ENCODE measurements around the gene ANO1.

ANO1 gene

DNA sequence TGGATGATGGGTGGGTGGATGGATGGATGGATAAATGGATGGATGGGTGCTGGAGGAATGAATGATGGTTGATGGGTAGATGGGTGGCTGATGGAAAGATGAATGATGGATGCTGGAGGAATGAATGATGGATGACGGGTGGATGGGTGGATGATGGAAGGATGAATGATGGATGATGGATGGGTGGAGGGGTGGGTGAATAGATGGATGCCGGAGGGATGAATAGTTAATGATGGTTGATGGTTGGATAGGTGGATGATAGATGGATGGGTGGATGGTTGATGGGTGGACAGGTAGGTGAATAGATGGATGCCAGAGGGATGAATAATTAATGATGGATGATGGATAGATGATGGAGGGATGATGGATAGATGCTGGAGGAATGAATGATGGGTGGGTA is 41.4 kb downstream of the ANO1 start:
- DNase-seq, result no peak

DNA sequence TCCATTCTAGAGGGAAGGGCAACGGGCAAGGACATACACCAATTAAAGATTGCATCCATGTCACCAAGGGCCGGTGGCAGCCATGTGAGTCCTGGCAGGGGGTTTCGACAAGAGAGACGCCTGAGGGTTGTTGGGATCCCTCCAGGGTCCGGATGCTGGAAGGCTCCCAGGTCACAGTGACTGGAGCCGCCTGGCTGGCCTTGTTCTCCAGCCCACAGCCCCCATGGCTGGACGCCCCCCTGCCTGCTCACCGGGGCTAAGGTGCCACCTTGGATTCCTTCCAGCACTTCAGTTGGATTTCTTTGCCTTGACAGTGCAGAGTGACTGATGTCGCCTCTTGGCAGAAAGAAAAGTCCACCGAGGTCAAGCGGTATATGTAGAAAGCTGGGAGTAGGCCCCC is 42.6 kb downstream of the ANO1 start:
- DNase-seq, result no peak

DNA sequence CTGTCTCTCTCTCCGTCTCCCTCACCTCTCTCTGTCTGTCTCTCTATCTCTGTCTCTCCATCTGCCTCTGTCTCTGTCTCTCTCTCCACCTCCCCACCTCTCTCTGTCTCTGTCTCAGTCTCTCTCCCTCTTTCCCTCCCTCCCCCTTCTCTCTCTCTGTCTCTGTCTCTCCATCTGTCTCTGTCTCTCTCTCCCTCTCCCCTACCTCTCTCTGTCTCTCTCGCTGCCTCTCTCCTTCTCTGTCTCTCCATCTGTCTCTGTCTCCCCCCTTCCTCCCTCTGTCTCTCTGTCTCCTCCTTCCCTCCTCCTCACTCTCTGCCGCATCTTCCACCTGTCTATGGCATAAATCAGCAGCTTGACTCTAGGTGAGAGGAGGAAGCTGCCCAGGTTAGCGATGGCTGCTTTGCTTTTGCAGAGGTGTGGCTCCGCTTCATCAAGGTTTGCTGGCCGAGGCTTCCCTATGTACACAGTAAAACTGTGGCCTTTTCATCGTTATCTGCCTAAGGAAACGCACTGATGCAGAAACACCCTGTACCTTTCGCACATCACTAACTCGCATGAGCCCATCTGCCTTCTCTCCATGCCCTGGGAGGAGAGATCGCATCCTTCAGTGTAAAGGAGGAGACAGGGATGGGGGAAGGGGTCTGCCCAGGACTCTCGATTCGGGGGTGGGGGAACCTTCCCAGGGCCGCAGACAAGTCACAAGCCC is 44.5 kb downstream of the ANO1 start:
- no peak for DNase-seq

DNA sequence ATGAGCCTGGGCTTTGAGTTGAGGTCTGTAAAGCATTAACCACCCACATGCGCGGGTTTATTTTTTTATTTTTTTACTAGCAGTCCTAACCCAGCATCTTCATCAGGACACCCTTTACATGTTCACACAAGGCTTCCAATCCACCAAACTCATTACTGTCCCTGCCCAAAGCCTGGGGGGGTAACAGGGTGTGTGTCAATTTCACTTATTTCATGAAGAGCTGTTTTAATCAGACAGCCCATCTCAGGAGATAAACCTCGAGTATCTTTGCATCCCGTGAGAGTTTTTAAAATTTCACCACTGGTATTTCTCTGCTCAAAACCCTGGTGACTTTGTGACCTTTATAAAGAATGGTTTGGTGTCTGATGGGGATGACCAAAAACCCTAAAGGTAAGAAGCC is 45.6 kb downstream of the ANO1 start:
- DNase-seq, result no peak

DNA sequence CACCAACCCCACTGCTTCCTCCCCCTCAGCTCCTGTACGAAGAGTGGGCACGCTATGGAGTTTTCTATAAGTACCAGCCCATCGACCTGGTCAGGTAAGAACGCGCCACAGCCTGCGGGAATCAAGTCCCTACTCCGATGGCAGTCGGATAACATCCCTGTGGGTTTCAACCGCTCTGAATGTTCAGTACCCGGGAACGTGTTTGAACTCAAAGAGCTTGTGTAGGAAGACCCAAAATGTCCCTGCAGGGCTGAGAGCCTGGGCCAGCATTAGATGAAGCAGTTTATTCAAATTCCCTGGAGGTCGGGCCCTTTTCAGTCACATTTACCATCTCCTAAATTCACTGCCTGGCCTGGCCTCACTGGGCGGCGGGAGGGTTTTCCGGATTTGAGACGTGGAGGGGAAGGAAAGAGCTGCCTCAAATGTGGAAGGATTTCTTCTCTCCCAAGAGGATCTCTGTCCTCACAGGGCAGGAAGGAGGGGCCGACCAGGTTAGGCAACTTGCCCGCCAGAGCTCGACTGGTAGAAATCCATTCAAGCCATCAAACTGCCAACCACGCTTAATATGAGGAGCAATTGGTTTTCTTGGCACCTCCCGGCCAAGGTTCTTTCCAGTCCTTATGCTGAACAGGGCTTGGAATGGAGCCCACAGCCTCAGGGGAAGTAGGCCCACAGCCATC is 46.3 kb downstream of the ANO1 start:
- DNase-seq, result no peak

DNA sequence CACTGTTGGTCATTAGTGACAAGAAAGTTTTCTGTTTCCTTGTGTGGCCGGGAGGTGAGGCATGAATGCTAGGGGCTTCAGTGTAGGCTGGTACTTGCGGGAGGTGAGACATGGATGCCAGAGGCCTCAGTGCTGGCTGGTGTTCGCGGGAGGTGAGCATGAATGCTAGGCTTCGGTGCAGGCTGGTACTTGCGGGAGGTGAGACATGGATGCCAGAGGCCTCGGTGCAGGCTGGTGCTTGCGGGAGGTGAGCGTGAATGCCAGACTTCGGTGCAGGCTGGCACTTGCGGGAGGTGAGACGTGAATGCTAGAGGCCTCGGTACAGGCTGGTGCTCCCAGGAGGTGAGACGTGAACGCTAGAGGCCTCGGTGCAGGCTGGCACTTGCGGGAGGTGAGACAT is 48.4 kb downstream of the ANO1 start:
- DNase-seq, result no peak

DNA sequence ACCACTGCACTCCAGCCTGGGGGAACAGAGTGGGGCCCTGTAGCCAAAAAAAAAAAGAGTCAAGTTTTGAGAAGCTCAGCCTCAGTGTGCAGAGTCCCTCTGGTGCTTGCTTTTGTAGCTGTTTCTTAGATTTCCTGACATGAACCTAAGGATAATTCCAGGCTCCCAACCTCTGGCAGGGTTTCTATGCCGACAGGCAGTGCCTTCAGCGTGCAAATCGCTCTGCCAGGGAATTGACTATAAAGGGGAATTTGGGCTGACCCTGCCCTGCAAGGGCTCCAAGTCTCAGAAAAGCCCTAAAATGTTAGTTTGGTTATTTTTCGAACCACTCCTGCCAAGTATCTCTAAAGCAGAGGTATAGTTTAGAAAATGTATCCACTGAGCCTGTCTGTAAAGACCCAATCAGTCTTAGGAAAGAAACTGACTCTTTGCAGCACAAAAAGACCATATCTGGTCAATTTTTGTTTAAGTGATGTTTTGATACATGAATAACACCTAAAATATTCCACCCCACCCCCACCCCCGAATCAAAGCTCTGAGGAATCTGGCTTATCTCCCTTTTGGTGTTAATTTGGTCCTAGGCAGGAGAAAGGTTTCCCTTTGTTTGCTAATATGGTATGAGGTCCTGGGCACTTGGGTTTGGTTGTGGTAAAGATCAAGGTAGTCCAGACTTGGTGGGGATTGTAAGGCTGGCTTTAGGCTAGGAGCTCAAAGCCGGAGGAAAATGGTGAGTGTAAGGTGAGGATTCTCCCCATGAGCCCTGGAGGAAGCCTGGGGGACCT is 49.7 kb downstream of the ANO1 start:
- peak; percentile 75 for DNase-seq

DNA sequence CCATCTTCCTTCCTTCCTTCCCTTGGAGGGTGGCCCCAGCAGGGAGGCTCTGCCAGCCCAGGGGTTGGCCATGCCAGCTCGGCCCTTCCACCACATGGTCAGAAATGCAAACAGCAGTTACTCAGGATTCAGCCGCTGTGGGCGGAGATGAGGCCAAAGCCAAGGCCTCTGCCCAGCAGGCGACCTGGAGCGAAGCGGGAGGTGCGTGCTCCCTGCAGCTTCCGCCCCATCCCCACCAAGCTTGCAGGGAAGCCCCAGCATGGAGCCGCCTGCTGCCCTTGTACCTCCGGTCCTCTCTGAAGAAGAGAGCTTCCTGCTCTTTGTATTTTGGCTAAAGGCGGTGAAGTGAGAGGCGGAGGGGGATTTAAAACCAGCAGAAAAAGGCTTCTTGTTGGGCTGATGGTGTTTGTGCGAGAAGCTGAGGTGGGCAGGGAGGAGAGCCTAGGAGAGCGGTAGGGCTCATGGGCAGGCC is 50.4 kb downstream of the ANO1 start:
- peak; percentile 31 for DNase-seq

DNA sequence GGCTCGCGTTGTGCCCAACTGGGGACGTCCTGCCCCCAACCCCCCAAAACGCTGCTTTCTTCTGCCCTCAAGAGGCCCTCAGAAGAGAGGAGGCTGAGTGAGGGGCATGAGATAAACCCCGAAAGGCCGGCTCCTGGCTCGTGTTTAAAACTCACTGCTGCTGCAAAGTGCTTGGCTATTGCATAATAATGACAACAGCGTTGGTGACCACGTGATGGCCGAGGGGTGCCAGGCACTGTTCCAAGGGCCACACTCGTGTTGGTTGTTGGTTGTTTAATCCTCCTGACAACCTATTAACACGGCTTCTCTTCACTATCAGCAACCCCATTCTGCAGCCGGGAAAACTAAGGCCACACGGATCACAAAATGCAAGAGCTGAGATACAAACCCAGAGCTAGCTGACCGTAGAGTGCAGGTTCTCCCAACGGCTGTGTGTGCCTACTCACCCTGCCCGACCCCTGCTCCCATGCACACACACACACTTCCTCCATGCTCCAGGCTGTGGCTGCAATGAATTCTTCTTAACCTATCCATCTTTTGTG is 51.0 kb downstream of the ANO1 start:
- DNase-seq, result no peak

DNA sequence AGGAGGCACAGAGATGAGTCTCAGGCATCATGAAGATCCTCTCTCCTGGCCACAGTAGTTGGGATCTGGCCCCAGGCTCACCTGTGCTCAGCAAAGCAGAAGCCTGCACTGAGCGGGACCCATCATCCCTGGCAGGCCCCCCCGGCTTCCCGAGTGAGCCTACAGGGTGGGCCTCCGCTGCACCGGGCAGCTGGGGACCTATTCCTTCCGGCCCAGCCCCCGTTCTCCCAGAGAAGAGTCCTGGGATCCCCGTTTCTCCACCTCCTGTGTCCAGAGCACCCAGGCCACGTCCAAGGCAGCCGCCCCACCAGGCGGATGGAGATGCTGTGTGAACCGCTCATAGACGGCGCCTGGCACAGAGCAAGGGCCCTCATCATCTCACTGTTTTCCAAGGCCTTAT is 52.5 kb downstream of the ANO1 start:
- DNase-seq, result no peak

DNA sequence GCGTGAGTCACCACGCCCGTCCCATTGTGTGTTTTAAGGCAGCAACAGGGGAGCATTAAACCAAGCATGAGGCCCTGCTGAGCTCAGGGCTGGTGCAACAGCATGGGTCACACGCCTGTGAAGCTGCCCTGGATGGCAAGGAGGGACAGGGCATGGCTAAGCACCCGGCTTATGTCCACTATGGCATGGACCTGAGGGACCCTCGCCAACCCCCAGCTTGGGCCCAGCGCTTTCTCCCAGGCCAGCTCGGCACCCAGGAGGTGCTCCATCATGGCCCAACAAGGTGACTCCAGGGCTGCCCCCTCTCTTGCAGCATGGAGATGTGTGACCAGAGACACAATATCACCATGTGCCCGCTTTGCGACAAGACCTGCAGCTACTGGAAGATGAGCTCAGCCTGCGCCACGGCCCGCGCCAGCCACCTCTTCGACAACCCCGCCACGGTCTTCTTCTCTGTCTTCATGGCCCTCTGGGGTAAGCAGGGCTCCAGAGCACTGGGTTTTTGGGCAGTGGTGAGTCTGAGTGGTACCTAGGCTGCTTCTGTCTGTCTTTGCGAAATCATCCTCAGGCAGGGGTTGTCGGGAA is 53.6 kb downstream of the ANO1 start:
- DNase-seq, result no peak

DNA sequence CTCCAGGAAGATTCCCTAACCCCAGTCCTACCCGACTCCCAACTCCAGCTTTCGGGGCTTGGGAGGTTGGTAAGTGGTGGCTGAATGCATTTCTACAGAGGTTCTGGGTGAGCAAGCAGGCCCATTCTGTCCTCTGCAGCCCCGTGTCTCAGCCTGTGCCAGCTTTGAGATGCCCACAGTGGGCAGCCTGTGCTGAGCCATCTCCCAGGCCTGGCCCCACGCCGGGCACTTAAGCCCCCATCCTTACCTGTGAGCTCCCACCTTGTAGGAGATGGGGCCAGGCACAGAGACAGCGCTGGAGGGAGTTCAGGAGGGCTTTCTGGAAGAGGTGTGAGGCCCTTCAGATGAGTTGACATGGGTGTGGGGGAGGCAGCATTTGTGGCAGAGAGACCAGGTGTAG is 54.5 kb downstream of the ANO1 start:
- DNase-seq, result no peak

DNA sequence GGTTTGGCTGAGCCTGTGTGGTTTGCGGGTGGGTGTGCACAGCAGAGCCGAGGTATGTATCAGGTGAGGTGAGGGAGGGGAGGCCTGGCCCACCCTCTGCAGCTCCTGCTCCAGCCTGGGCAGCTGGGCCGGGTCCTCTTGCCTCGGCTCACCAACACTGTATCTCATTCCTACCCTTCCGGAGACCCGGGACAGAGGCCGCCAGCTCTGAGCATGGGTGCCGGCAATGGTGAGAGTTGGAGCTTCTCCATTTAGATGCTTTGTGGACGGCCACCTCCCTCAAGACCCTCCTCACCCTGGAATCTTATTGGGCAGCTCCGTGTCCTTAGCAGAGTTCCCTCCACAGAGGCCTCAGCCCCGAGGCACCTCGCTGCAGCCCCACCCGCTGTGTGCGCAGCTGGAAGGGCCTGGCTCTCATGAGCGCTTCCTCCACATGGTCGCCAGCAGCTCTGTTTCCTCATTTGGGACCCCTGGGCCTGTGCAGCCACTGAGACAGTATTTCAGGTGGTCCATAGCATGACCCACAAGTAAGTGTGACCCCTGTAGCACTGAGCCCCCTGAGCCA is 55.7 kb downstream of the ANO1 start:
- no peak for DNase-seq

DNA sequence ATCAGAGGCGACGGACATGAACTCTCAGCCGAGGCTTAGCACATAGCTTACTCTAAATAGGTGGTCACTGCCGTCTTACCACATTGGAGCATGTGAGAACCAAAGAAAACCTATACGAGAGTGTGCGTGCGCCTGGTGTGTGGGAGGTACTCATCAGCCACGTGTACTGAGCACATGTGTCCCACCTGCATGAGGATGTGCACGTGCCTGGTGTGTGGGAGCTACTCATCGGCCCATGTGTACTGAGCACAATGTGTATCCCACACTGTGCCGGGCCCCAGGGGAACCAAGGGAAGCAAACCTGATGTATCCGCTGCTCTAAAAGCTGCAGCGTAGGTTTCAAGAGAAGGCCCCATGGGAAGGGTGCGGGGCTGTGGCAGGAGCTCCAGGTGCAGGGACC is 56.4 kb downstream of the ANO1 start:
- DNase-seq, result no peak

DNA sequence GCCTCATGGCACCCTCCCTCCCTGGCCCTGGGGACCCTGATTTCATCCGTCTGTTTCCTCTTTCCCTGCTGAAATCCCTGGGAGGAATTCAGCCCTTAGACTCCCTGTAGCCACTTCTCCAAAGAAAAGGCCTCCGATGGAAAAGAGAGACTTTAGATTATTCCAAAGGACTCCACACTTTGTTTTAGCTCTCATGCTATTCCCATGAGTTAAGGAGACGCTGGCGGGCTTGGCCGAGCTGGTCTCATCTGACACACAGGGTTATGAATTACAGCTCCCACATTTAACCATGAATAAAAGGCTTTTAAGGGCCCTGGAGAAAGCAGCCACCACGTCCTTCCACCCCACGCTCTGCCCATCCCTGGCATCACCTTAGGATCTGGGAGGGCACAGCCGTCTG is 57.0 kb downstream of the ANO1 start:
- no peak for DNase-seq

DNA sequence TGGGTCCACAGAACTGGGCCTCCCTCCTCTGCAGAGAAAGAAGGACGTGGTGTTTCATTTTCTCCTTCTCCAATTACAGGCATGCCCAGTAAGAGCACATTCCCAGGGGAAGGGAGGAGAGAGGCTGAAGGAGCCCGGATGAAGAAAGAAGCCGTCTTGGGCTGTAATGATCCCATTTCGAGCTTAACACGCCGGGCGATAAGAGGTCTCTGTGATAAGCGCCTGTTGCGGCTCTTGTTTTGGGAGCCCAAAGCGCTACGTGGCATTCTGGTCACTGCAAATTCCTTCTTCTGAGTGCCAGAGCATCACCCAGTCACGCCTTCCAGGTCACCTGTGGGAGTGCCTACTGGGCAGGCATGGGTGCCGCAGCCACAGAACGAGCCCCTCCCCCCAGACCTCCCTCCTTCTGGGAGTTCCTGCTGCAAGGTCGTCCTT is 57.5 kb downstream of the ANO1 start:
- DNase-seq, result no peak

DNA sequence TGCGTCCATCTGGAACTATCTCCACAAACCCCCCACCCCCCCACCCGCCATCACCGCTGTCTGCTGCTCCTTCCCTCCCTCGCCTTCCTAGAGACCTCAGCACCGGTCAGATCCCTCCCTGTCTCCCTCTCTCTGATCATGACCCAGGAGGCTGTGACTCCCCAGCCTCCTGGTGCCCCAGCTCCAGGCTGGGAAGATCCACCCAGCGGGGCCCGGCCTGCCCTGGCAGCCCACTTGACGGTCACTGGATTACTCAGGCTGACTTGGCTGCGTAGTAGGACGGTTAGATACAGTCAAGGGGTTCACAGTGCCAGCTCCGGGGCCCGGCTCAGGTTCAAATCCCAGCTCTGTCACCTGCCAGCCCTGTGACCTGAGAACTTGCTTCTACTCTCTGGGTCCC is 59.3 kb downstream of the ANO1 start:
- no peak for DNase-seq

DNA sequence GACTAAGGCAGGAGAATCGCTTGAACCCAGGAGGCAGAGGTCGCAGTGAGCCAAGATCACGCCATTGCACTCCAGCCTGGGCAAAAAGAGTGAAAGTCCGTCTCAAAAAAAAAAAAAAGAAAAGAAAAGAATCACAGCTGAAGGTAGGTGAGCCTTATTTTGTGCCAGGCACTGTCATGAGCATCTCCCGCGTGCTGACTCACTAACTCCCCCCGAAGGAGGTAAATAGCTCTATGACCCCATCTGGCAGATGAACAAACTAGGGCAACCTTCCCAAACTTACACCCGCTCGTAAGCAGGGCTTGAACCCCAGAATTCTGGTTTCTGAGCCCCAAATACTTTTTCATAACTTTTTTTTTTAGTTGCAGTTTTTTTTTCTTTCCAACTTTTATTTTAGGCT is 60.3 kb downstream of the ANO1 start:
- no peak for DNase-seq

DNA sequence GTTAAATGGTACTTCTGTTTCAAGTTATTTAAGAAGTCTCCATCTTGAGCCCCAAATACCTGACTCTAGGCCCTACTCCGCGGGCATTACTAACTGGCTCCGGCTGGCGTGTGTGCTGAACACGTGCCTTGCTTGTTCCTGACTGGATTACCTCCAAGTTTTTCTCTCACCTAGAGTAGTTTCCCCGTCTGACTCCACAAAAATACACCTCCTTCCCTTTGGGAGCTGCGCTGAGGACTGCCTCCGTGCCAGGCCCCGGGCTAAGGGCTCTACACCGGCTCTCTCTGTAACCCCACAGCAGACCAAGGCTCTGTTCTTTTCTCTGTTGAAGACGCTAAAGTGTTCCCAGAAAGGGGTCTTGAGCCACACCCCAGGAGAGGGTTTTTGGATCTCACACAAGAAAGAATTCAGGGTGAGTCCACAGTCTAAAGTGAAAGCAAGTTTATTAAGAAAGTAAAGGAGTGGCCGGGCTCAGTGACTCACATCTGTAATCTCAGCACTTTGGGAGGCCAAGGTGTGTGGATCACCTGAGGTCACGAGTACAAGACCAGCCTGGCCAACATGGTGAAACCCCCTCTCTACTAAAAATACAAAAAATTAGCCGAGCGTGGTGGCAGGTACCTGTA is 61.8 kb downstream of the ANO1 start:
- no peak for DNase-seq

DNA sequence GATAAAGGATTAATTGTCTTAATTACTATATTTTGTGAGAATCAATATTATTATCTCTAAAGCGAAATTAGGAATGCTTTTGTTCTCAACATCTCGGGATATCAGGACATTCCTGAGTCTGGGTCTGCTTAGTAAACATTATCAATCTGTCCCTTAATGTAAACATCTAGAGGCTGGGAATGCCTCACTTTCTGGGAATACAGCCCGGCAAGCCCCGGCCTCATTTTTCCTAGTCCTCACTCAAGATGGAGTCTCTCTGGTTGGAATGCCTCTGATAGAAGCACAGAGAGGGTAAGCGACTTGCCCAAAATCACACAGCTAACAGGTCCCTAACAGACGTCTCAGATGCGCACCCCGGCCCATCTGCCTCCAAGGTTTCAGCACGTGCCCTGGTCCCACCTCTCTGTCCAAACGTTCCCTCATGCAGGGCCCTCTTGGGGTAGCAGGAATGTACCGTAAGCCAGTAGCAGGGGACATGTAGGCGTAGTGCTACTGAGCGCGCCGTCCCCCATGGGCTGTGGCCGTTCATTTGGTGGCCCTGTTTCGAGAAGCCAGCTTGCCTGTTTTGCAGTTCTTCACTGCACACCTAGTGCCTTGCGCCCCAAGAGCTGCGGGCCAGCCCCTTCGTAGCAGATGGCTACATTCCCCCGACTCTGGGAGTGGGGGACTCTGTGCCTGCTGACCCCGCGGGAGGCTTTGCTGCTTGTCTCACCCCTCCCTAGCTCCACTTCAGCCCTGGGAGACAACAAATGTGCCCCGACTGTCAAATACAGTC is 62.8 kb downstream of the ANO1 start:
- no peak for DNase-seq

DNA sequence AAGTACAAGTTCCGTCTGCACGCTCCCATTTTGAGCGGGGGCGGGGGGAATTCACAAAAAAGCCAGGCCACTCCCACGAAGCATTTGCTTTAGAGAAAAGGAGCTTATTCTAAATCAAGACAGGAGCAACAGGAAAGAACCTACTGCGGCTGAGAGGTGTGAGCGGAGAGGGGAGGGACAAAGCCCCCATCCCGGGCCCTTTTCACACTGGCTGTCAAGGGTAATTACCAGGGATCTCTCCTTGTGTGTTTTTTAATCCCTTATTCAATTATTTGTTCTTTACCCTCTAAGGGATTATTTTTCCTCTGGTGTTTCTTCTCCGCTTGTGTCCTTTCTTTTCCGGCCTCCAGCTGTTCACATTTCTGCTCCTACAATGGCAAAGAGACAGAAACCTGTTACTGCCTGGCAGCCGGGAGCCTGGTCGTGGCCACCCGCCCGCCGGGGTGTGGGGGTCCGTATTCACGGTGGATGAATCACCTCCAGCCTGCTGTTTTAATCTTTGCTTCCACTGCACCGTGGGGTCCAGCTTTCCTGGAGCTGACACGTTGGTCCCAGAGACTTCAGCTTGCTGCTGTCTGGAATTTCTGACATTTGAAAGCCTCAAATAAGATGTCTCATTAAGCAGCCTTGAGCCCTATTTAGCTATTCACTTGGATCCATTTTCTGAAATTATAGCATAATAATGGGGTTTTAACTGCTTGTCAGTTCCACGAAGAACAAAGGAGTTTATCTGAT is 63.5 kb downstream of the ANO1 start:
- DNase-seq, result no peak
